Glutamatergic neuron (in vitro differentiated cells): Measurements from ENCODE around the gene PDE6G. TPM values are rescaled to one million over a fixed set of nuclear protein-coding genes. Genes with fewer than 3 reads are reported as not detected.

Experiments
- DNase-seq: peaks from one replicate; pipeline ENCODE4 v3.0.0; 2022
- H3K27ac Mint-ChIP-seq: one replicate; pipeline ENCODE4 v1.8.0; 2020; ENCODE audit warnings: mild to moderate bottlenecking, mixed read lengths, inconsistent platforms; ENCODE audit not compliant: unreplicated experiment
- H3K27me3 Mint-ChIP-seq: one replicate; pipeline ENCODE4 v1.8.0; 2020; ENCODE audit warnings: mild to moderate bottlenecking, moderate library complexity, mixed read lengths, inconsistent platforms; ENCODE audit not compliant: unreplicated experiment
- H3K36me3 Mint-ChIP-seq: one replicate; pipeline ENCODE4 v1.8.0; 2020; ENCODE audit warnings: mild to moderate bottlenecking, mixed read lengths, inconsistent platforms; ENCODE audit not compliant: unreplicated experiment
- H3K4me1 Mint-ChIP-seq: one replicate; pipeline ENCODE4 v1.8.0; 2020; ENCODE audit warnings: mild to moderate bottlenecking, low read depth, mixed read lengths, inconsistent platforms; ENCODE audit not compliant: unreplicated experiment
- H3K4me3 Mint-ChIP-seq: one replicate; pipeline ENCODE4 v1.8.0; 2020; ENCODE audit warnings: mild to moderate bottlenecking, mixed read lengths, inconsistent platforms; ENCODE audit not compliant: unreplicated experiment
- H3K9me3 Mint-ChIP-seq: one replicate; pipeline ENCODE4 v1.8.0; 2020; ENCODE audit warnings: mild to moderate bottlenecking, moderate library complexity, mixed read lengths, inconsistent platforms; ENCODE audit not compliant: unreplicated experiment
- total RNA-seq: library from RNA; stranded (reverse); fragmentation: NEBNext Ultra II Directional; extraction: Animal tissue kit (Norgen Biotek cat#: 25700); gene quantifications from one replicate; pipeline ENCODE4 v1.2.1, GENCODE V29; 2021; ENCODE audit not compliant: unreplicated experiment
- TF ChIP-seq, protein P1 (sequence below): fragments of 200-600 bp; sonication (generic); IDR thresholded peaks from one replicate; pipeline ENCODE4 v1.5.0; 2021; ENCODE audit not compliant: partially characterized antibody, unreplicated experiment

The PDE6G gene
- total RNA-seq, 1 donor from 2014 or later = not detected

- Mint-ChIP-seq H3K27ac (no peak overlapping the region), H3K4me3 (no peak overlapping the region), H3K4me1 (peaks cover 13% of the 10 kb centered on the region), H3K27me3 (peaks cover under 1% of the 10 kb centered on the region), H3K9me3 (peaks cover 4% of the 10 kb centered on the region), H3K36me3 (no peaks in the 10 kb centered on the region)
- no peak for DNase-seq
- TF ChIP-seq, protein P1, sequence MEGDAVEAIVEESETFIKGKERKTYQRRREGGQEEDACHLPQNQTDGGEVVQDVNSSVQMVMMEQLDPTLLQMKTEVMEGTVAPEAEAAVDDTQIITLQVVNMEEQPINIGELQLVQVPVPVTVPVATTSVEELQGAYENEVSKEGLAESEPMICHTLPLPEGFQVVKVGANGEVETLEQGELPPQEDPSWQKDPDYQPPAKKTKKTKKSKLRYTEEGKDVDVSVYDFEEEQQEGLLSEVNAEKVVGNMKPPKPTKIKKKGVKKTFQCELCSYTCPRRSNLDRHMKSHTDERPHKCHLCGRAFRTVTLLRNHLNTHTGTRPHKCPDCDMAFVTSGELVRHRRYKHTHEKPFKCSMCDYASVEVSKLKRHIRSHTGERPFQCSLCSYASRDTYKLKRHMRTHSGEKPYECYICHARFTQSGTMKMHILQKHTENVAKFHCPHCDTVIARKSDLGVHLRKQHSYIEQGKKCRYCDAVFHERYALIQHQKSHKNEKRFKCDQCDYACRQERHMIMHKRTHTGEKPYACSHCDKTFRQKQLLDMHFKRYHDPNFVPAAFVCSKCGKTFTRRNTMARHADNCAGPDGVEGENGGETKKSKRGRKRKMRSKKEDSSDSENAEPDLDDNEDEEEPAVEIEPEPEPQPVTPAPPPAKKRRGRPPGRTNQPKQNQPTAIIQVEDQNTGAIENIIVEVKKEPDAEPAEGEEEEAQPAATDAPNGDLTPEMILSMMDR = no peak
Measured at GRCh38 chr17:81662002-81662401, 5.7 kb upstream of the PDE6G start.

GRCh38 chr17:81660441-81660840 is 4.1 kb upstream of the PDE6G start:
- no peaks in the 10 kb centered on the region for H3K36me3 Mint-ChIP-seq

DNA sequence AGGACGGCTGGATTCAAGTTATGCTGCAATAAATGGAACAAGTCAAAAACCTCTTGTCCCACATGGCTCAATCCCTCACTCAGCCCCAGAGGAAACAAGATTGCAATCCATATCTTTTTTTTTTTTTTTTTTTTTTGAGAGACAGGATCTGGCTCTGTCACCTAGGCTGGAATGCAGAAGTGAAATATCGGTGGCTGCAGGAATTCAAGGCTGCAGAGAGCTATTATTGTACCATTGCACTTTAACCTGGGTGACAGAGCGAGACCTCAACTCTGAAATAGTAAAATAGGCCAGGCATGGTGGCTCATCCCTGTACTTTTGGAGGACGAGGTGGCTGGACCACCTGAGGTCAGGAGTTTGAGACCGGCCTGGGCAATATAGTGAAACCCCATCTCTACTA is 2.7 kb upstream of the PDE6G start:
- no peak overlapping the region for H3K4me3 Mint-ChIP-seq
- H3K9me3 Mint-ChIP-seq = peaks cover 3% of the 10 kb centered on the region
- DNase-seq = no peak
- no peak overlapping the region for H3K27ac Mint-ChIP-seq
- H3K27me3 Mint-ChIP-seq = no peaks in the 10 kb centered on the region
- H3K4me1 Mint-ChIP-seq = peaks cover 3% of the 10 kb centered on the region
- TF ChIP-seq, protein P1 = no peak
- no peaks in the 10 kb centered on the region for H3K36me3 Mint-ChIP-seq

More at GRCh38 chr17:81660441-81660840, 4.1 kb upstream of the PDE6G start:
- Mint-ChIP-seq H3K9me3 (peaks cover 4% of the 10 kb centered on the region), H3K4me3 (no peak overlapping the region), H3K27ac (no peak overlapping the region), H3K27me3 (no peaks in the 10 kb centered on the region), H3K4me1 (peaks cover 5% of the 10 kb centered on the region)
- no peak for DNase-seq
- TF ChIP-seq, protein P1 = no peak

- no peak overlapping the region for H3K27ac Mint-ChIP-seq
- peaks cover 2% of the 10 kb centered on the region for H3K9me3 Mint-ChIP-seq
- TF ChIP-seq, protein P1 = no peak
- no peak overlapping the region for H3K4me3 Mint-ChIP-seq
- peaks cover 4% of the 10 kb centered on the region for H3K27me3 Mint-ChIP-seq
- no peak for DNase-seq
- H3K4me1 Mint-ChIP-seq = peaks cover 4% of the 10 kb centered on the region
- H3K36me3 Mint-ChIP-seq = no peaks in the 10 kb centered on the region
Measured at GRCh38 chr17:81656835-81657234, 493 bp upstream of the PDE6G start.

DNA sequence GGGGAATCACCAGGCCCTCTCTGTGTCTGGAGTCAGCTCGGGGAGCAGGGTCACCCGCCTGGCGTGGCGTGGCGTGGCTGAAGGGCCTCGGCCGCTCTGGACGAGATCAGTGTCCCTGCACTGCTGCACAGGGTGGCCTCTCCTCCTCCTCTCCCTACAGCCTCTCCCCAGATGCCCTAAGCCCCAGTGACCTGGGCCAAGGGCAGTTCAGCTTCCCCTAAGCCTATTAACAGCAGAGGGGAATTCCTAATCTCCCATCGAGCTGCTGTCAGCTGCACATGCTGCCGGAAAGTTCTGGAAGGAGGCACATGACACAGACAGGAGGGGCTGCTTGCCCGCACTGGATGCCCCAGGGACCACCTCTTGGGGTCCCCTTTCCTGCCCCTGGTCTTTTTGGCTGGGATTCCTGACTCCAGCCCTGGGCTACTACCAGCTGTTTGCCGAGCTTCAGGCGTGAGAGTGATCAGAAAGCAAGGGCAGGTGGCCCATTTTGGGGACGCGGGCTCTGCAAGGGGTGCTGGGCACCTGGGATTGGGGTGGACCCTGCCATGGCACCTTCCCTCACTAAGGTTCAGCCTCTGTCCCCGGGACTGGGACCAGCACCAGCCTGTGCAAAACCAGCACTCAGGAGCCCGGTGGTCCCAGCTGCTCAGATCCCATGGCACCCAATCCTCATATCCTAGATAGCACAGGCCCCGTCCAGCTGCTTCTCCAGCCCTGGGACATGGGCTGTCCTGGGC is 794 bp downstream of the PDE6G start:
- Mint-ChIP-seq H3K36me3 (no peaks in the 10 kb centered on the region), H3K4me3 (no peak overlapping the region), H3K4me1 (peaks cover 6% of the 10 kb centered on the region), H3K9me3 (peaks cover 5% of the 10 kb centered on the region), H3K27me3 (peaks cover 5% of the 10 kb centered on the region), H3K27ac (no peak overlapping the region)
- DNase-seq = no peak
- TF ChIP-seq, protein P1 = no peak
